Colon (tissue), 2 donors: Measurements from ENCODE around the gene PERM1.
"Not testable (repeated sequence)": the region's sequence is repeated elsewhere in the genome, so short reads cannot be mapped to it uniquely, and the experiment has no call there.

ENCODE experiments used
- FAIRE-seq: peaks from 2 replicates; lab custom pipeline; 2012; peaks lifted over from hg19 to GRCh38; lab: Jason Lieb, UNC
- donor health status: control.
- donor health status: control.

The PERM1 gene

DNA sequence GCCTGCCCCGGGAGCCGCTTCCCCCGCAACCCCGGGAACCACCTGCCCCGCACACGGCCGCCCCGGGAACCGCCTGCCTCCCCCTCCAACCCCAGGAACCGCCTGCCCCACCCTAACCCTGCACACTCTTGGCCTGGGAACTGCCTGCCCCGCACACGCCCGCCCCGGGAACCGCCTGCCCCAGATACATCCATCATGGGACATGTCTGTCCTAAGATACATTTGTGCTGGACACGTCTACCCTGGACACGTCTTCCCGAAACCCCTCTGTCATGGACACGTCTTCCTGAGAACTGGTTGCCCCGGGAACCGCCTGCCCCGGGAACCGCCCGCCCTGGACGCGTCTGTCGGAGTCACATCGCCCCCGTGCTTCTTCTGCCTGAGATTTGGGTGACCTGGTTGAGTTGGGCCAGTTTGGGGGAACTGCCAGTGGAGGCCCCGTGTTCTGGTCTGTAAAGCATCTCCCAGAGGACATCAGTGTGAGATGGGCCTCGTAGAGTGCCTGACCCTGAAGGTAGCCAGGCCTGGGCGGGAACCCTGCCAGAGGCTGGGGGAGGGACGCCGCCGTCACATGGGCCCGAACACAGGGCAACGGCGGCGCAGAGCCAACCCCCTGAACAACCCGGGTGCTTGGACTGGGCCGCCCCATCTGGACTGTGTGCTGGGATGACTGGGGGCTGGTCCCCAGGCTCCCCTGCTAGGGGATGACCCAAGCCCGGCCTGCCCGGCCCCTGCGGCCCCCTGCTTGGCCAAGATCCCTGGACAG, 3.6 kb downstream of the PERM1 start:
- FAIRE-seq, result no peak

DNA sequence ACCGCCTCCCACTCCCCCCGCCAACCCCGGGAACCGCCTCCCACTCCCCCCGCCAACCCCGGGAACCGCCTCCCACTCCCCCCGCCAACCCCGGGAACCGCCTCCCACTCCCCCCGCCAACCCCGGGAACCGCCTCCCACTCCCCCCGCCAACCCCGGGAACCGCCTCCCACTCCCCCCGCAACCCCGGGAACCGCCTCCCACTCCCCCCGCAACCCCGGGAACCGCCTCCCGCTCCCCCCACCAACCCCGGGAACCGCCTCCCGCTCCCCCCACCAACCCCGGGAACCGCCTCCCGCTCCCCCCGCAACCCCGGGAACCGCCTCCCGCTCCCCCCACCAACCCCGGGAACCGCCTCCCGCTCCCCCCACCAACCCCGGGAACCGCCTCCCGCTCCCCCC, 5.1 kb downstream of the PERM1 start:
- not testable (repeated sequence) for FAIRE-seq

DNA sequence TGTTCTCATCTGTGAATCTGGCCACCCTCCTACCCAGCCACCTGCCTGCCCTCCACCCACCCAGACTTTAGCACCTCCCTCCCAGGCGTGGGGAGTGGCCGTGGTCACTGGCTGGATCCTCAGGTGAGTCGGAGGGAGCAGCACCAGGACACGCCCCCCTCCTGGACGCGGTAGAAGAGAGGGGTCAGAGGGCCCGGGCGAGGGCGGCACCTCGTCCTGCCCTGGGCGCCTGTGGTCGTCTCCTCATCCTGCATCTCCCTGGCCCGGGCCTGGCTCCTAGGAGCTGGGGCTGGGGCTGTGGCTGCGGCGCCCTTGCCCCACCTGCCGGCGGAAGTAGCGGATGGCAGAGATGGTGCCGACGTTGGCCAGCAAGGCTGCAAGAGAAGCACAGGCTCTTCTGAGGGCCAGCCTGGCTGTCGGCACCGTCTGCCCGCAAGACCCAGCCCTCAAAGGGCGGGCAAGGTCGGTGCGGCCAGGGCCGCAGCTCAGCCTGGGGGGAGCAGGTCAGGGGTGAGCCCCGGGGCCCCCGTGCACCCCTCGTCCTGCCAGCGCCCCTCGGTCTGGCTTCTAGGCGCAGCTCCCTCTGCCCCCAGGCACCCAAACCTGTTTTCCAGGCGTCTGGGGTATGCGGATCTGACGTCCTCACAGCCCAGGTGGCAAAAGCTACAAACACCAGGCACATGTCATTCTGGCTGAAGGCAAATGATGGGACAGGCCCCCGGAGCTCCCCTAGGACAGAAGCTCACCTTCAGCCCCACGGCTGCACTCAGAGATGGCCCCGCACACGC, 5.8 kb downstream of the PERM1 start:
- no peak for FAIRE-seq

DNA sequence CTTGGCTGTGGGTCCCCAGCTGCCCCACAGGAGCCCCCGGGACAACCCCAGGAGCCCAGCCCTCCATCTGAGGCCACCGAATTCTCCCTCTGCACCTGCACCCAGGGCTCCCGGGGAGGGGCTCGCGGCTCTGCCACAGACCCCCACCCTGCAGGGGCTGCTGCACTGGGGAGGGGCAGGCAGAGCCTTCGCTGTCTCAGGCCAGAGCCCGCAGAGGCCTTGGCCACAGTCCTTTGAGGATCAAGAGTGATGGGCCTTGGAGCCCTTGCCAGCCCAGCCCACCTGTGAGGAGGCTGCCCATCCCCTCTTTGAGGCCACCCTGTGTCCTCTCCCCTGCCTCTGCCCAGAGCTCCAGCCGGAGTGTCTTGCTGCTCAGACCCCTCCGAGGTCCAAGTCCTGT, 6.5 kb downstream of the PERM1 start:
- no peak for FAIRE-seq

DNA sequence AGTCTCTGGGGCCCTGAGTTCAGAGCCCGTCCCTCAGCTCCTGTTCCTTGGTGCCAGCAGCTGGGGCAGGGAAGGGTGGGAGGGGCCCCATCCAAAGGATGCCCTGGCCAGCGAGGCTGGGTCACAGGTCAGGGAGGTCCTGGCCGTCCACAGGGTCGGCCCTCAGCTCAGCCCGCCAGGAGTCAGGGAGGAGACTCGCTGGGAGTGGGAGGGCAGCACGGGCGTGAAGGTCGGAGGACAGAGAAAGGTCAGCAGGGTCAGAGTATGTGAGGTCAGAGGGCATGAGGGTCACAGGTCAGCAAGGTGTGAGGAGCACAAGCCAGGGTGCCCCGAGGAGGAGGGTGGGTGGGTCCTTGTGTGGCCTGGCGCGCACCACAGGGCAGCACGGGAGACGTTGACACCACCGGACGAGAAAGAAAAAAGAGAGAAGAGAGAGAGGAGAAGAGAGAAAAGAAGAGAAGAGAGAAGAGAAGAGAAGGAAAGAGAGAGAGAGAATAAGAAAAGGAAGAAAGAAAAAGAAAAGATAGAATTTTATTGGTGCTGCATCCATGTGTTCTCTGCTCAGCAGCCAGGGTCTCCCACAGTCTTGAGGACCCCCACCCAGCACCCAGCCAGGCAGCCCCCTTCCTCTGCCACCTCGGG, 7.1 kb downstream of the PERM1 start:
- no peak for FAIRE-seq

DNA sequence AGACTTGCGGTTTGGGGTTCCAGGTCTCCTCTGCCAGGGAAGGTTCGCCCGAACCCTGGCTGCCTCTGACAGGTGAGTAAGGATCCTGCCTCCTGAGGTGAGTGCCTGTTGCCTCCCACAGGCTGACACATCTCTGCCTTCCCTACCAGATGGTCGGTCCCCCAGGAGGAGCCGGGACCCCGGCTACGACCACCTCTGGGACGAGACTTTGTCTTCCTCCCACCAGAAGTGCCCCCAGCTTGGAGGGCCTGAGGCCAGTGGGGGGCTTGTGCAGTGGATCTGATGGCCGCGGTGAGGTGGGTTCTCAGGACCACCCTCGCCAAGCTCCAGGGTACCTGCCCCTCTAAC, 7.6 kb downstream of the PERM1 start:
- no peak for FAIRE-seq

DNA sequence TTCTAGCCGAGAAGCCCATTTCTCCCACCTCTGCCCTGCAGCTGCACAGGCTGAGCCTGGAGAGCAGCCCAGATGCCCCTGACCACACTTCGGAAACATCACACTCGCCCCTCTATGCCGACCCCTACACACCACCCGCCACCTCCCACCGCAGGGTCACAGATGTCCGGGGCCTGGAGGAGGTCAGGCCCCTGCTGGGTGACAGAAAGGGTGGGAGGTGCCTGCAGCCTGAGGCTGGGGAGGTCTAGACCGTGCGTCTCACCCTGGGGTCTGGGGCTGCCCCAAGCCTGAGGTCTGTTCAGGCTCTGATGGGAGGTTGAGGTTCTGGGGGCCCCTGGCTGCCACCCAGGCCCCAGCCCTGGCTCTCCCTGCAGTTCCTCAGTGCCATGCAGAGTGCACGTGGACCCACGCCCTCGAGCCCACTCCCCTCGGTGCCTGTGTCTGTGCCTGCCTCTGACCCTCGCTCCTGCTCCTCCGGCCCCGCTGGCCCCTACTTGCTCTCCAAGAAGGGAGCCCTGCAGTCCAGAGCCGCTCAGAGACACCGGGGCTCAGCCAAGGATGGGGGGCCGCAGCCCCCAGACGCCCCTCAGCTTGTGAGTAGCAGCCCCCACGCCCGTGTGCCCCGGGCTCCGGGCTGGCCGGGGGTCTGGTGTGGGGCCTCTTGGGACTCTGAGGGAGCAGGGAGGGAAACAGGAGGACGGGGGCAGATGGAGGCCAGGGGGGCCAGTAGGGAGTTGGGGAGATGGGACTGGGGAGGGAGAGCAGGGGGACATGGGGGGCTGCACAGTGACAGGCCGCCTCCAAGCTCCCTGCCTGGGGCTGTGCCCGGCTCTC, 8.2 kb downstream of the PERM1 start:
- FAIRE-seq, result no peak

DNA sequence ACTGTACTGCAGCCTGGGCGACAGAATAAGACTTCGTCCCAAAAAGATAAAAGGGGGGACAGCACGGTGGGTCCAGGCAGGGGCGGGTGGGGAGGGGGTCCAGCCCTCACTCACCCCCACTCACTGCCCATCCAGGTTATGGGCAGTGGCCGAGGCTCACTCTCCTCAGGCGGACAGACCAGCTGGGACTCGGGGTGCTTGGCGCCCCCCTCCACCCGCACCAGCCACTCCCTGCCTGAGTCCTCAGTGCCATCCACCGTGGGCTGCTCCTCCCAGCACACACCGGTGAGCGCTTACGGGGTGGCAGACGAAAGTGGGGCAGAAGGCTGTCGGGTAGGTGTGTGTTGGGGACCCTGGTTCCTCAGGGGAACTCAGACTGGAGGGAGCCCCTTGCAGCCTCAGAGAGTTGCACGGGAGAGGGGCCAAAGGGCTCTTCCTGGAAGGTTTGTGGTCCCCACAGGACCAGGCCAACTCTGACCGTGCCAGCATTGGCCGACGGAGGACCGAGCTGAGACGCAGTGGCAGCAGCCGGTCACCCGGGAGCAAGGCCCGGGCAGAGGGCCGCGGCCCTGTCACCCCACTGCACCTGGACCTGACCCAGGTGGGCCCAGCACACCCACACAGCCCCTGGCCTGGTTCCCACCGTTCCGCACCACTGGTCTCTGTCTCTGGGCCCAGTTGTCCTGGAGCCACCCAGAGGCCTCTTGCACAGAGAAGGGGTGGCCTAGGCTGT, 9.0 kb downstream of the PERM1 start:
- no peak for FAIRE-seq

DNA sequence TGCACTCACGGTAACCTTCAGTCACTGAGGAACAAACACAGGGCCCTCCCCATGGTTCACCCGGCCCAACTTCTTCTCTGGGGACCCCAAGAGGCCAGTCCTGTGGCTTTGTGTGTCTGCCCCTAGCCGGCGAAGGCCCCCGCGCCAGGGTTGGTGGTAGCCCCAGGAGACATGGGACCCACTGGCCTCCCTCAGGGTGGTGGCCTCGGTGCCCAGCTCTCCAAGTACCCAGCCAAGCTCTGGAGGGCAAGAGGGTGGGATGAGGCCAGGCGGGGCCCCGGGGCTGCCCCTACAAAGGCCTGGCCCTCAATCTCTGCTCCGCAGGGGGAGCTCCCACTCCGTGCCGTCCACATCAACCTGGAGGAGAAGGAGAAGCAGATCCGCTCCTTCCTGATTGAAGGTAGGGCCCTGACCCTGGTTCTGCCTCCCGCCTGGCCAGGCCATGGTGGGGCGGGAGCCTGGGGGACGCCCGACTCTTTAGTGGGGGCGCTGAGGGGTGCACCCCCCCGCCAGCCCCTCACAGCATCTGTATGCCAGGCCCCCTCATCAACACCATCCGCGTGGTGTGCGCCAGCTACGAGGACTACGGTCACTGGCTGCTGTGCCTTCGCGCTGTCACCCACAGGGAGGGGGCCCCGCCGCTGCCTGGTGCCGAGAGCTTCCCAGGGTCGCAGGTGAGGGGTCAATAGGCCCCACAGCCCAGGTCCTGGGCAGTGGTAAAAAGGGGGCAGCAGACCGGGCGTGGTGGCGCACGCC, 10.0 kb downstream of the PERM1 start:
- no peak for FAIRE-seq

DNA sequence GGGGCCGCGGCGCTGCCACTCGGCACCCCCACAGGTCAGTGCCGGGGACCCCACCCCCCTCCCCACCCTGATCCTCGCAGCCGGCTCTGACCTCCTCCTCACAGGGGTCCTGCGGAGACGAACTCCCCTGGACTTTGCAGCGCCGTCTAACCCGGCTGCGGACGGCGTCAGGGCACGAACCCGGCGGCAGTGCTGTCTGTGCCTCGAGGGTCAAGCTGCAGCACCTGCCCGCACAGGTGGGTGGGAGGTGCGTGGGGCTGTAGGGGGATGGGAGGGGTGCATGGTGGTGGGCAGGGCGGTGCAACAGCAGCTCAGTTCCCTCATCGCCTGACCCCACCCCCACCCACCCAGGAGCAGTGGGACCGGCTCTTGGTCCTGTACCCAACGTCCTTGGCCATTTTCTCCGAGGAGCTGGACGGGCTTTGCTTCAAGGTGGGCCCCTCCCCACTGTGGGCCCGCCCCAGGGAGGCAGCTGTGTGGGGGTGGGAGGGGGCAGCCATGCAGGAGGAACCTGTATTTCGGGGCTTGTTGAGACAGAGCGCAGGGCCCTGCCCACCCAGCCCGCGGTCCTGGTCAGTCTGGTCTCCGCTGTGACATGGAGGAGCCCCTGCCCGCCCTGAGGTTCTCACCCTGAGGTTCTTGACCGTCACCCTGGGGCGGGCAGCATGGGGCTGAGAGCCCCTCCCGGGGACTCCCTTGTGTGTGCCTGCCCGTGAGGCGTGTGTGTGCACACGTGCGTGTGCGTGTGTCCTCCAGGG, 10.7 kb downstream of the PERM1 start:
- FAIRE-seq, result no peak

DNA sequence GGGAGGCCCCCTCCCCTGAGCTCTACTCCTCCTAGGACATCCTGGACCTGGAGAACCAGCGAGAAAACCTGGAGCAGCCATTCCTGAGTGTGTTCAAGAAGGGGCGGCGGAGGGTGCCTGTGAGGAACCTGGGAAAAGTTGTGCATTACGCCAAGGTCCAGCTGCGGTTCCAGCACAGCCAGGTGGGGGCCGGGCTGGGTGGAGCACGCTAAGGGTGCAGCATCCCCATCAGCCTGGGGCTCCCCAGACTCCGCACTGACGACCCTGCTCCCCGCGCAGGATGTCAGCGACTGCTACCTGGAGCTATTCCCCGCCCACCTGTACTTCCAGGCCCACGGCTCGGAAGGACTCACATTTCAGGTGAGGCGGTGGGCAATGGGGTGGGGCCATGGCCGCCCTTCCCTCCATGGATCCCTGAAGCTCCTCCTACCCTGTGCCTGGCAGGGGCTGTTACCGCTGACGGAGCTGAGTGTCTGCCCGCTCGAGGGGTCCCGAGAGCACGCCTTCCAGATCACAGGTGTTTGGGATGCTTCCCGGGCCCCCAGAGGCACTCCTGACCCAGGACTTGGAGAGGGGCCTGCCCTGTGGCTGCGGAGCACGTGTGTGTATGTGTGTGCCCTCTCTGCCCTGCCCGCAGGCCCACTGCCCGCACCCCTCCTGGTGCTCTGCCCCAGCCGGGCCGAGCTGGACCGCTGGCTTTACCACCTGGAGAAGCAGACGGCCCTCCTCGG, 11.5 kb downstream of the PERM1 start:
- FAIRE-seq, result no peak

DNA sequence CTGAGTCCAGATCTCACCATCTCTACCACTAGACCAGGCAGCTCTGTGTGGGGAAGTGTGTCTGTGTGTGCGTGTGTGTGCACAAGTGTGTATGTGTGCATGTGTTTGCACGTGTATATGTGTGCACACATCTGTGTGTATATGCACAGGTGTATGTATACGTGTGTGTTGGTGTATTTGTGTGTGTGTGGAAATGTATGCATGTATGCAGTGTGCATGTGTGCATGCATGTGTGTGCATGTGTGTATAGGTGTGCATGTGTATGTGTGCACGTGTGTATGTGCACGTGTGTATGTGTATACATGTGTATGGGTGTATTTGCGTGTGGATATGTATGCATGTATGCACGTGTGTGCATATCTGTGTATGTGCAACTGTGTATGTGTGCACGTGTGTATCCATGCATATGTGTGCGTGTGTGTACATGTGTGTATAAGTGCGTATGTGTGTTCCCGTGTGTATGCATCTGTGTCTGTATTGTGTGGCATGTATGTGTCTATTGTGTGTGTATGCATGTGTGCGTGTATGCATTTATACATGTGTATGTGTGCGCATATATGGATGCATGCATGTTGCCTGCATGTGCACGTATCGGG, 12.5 kb downstream of the PERM1 start:
- no peak for FAIRE-seq

DNA sequence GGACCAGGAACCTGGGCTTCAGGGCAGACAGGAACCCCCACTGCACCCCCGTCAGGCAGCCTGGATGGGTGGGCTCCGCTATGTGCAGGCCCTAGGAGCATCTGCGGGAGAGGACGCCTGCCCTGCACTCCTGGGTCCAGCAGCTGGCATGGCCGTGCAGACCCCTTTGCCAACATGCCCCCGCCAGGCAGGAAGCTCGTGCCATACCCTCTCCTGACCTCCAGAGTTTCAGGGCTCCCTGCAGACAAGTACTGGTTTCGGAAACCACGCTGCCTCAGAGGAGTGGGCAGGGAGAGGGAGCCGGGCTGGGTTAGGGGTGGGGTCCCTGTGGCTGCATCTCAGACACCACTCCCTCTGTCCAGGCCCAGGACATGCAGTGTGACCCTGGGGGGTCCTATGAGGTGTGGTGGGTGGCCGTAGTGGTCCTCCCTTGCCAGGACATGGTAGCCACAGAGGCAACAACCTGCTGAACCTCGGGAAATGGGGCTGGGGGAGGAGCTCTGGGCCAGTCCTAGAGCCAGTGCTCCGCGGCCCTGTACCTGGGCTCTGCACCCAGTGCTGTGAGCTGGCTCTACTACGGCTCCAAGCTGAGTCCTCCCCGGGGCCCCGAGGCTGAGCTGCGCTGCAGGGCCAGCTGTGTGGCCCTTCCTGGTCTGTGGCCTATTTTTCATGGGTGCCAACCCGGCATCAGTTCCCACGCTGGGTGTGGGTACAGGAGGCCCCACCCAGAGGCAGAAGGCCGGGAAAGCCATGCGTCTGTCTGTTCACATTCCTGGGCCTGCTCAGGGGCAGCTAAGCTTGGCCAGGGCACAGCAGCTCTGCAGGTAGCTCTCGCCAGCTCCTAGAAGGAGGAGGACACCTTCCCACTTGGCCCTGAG, 14.2 kb downstream of the PERM1 start:
- no peak for FAIRE-seq

DNA sequence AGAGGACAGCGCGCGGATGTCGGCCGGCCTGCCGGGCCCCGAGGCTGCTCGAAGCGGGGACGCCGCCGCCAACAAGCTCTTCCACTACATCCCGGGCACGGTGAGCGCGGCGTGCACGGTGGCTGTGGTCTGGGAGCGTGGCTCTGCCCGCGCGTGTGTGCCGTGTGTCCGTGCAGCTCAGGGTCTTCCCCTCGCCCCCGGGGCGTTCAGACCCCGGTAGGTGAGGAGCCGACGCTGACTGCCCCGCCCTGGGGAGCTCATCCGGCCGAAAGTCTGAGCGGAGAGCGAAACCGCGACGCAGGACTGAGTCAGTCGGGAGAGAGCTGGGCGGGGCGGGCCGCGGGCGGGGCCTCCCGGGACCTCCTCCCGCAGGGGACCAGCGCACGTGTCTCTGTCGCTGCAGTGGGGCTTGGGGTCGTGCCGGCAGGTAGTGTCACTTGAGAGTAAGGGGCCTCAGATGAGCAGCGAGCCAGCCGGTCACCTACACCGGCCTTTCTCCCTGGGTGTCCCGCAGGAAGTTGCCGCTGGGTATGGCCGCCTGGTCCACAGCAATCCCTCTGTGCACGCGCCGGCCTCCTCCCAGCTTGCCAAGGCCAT, 15.1 kb downstream of the PERM1 start:
- FAIRE-seq, result no peak

DNA sequence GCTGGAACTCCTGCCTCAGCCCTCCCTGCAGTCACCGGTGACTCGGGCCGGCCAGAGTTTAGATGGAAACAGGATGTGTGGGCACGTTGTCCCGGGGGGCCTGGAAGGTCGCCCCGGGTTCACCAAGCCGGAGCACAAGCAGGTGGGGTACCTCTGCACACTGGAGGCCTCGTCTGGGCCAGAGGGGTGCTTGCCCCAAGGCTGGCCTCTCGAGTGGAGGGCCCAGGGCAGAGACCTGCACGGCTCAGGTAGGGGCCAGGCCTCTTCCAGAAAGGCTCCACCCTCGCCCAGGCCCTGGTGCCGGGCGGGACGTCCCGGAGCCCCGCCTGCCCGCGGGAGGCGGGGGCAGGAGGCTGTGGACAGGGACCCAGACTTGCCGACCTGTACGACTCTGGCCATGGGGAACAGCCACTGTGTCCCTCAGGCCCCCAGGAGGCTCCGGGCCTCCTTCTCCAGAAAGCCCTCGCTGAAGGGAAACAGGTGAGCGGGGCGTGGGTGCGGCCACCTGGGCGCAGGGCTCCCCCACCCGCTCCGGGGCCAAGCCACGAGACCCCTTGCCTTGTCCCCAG, 15.7 kb downstream of the PERM1 start, which contains the start of gene PLEKHN1:
Gene PLEKHN1 (plus strand): TSS at position 348 of the 569 bp plus-strand sequence. CDS start 50 bp downstream, at position 398.
- FAIRE-seq, result no peak

DNA sequence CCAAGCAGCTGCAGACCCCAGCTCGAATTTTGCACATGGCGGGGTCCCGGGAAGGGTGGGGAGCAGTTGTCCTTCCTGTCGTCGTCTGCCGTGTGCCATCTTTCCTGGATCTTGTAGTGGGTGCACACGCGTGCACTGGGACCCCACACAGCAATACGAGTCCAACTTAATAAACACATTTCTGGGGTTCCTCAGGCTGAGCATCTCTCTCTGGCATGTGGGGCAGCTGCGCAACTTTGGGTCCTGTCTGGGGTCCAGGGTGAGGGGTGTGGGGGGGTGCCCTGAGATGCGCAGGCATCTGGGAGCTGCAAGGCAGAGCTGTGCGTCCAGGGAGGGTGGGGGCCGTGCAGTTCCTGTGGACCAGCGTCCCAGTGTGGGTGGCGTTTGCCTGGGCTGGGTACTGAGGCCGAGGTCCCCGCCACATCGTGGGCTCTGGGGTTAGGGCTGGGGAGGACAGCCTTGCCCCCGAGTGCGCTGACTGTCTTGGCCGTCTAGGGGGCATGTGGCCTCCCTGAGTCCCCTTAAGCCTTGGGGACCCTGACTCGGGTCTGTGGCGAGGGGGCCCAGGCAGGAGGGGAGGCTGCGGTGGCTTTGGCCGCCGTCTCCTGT, 16.3 kb downstream of the PERM1 start:
- no peak for FAIRE-seq
